Epithelial cell of esophagus (primary cell): Measurements from ENCODE around the gene TFAP2A.

Experiments used
- DNase-seq: peaks from one replicate; pipeline ENCODE4 v3.0.0; 2010; ENCODE audit warnings: low read depth
- H3K4me3 ChIP-seq: 2 replicates; pipeline ENCODE4 v1.5.1; 2011; ENCODE audit warnings: mild to moderate bottlenecking, low read length, control low read depth
- CTCF ChIP-seq: IDR thresholded peaks from 2 replicates; pipeline ENCODE4 v1.5.1; 2011; ENCODE audit warnings: low read depth, mild to moderate bottlenecking, low read length, control low read depth, inconsistent platforms; ENCODE audit not compliant: insufficient read depth; ENCODE audit errors: missing control alignments

TFAP2A gene

GRCh38 chr6:10408457-10408856, 6.4 kb downstream of the TFAP2A start:
- H3K4me3 ChIP-seq: peak overlapping the region; percentile 84
- DNase-seq: no peak
- TF ChIP-seq CTCF: no peak

- no peak for DNase-seq
- H3K4me3 ChIP-seq: peak overlapping the region; percentile 84
- TF ChIP-seq CTCF: no peak
These were observed 7.2 kb downstream of the TFAP2A start for GRCh38 chr6:10407674-10408054.

- peak; percentile 49 for DNase-seq
- no peak for TF ChIP-seq CTCF
These were observed 7.7 kb downstream of the TFAP2A start for GRCh38 chr6:10407018-10407673.

GRCh38 chr6:10406556-10406955, 8.3 kb downstream of the TFAP2A start:
- DNase-seq: peak; percentile 84
- peak overlapping the region; percentile 84 for H3K4me3 ChIP-seq
- no peak for TF ChIP-seq CTCF

More at GRCh38 chr6:10407018-10407673, 7.7 kb downstream of the TFAP2A start:
- peak overlapping the region; percentile 84 for H3K4me3 ChIP-seq

- DNase-seq: peak; percentile 27
- TF ChIP-seq CTCF: no peak
- peak overlapping the region; percentile 84 for H3K4me3 ChIP-seq
These were observed 9.4 kb downstream of the TFAP2A start for GRCh38 chr6:10405513-10405900.

- H3K4me3 ChIP-seq: peak overlapping the region; percentile 84
- no peak for TF ChIP-seq CTCF
- DNase-seq: no peak
These were observed 9.9 kb downstream of the TFAP2A start for GRCh38 chr6:10404799-10405512.

GRCh38 chr6:10404107-10404798, 10.6 kb downstream of the TFAP2A start:
- H3K4me3 ChIP-seq: peak overlapping the region; percentile 84
- DNase-seq: peak; percentile 97
- TF ChIP-seq CTCF: peak; percentile 25
